ENCODE measurements around the gene LMBR1L.

LMBR1L gene

GRCh38 chr12:49133014-49133413 lies 22.4 kb upstream of the LMBR1L start:
- TF ChIP-seq CEBPB (IDR thresholded peaks at IDR 0.05) (no peak), YY1 (IDR thresholded peaks at IDR 0.05; ENCODE audit: low read depth) (no peak), ZBTB7A (IDR thresholded peaks at IDR 0.05; ENCODE audit: low read depth) (no peak), EP300 (IDR thresholded peaks at IDR 0.05; ENCODE audit: borderline replicate concordance) (no peak), FOXM1 (IDR thresholded peaks at IDR 0.05; ENCODE audit: borderline replicate concordance, low read depth) (no peak), CREB1 (IDR thresholded peaks at IDR 0.05; ENCODE audit: low read depth) (no peak), MAX (IDR thresholded peaks at IDR 0.05) (no peak), EGR1 (IDR thresholded peaks at IDR 0.05) (no peak)

GRCh38 chr12:49131894-49132461 lies 21.3 kb upstream of the LMBR1L start:
- TF ChIP-seq CREB1 (IDR thresholded peaks at IDR 0.05; ENCODE audit: low read depth) (no peak), TAF1 (IDR thresholded peaks at IDR 0.05; ENCODE audit: low read depth) (no peak), USF1 (IDR thresholded peaks at IDR 0.05) (no peak), CEBPB (IDR thresholded peaks at IDR 0.05) (no peak), TCF12 (IDR thresholded peaks at IDR 0.05; ENCODE audit: low read depth) (no peak), MAX (IDR thresholded peaks at IDR 0.05) (no peak), TEAD4 (IDR thresholded peaks at IDR 0.05) (no peak), NFIC (IDR thresholded peaks at IDR 0.05) (no peak), EGR1 (IDR thresholded peaks at IDR 0.05) (no peak), RAD21 (IDR thresholded peaks at IDR 0.05; ENCODE audit: low read depth) (no peak), YY1 (IDR thresholded peaks at IDR 0.05; ENCODE audit: low read depth) (no peak), ZBTB7A (IDR thresholded peaks at IDR 0.05; ENCODE audit: low read depth) (no peak), EP300 (IDR thresholded peaks at IDR 0.05; ENCODE audit: borderline replicate concordance) (no peak), FOXM1 (IDR thresholded peaks at IDR 0.05; ENCODE audit: borderline replicate concordance, low read depth) (no peak)

GRCh38 chr12:49131051-49131893 lies 20.6 kb upstream of the LMBR1L start, which contains the start of gene TUBA1B:
Gene TUBA1B, minus strand, starts transcription at chr12:49131395. Its CDS starts 95 bp downstream, at chr12:49131300.
- TF ChIP-seq CEBPB (IDR thresholded peaks at IDR 0.05) (0 out of 2 replicates have a peak, but pooled peaks have one; percentile 28), MAX (IDR thresholded peaks at IDR 0.05) (peak; percentile 97), TCF12 (IDR thresholded peaks at IDR 0.05; ENCODE audit: low read depth) (no peak; the same call in 1 of the 2 replicates), NFIC (IDR thresholded peaks at IDR 0.05) (no peak), YY1 (IDR thresholded peaks at IDR 0.05; ENCODE audit: low read depth) (peak; percentile 82; the same call in 1 of the 2 replicates), RAD21 (IDR thresholded peaks at IDR 0.05; ENCODE audit: low read depth) (no peak), TAF1 (IDR thresholded peaks at IDR 0.05; ENCODE audit: low read depth) (peak; percentile 86), FOXM1 (IDR thresholded peaks at IDR 0.05; ENCODE audit: borderline replicate concordance, low read depth) (no peak), REST (IDR thresholded peaks at IDR 0.05; ENCODE audit: low read depth) (no peak; the same call in 1 of the 2 replicates), EP300 (IDR thresholded peaks at IDR 0.05; ENCODE audit: borderline replicate concordance) (no peak), EGR1 (IDR thresholded peaks at IDR 0.05) (no peak), ZBTB7A (IDR thresholded peaks at IDR 0.05; ENCODE audit: low read depth) (peak; percentile 45; the same call in 1 of the 2 replicates), TEAD4 (IDR thresholded peaks at IDR 0.05) (no peak), USF1 (IDR thresholded peaks at IDR 0.05) (peak; percentile 13; the same call in 1 of the 2 replicates)

GRCh38 chr12:49130151-49131050 lies 19.8 kb upstream of the LMBR1L start:
- TF ChIP-seq MAX (IDR thresholded peaks at IDR 0.05) (peak; percentile 92), TEAD4 (IDR thresholded peaks at IDR 0.05) (peak; percentile 25; the same call in 1 of the 2 replicates), CEBPB (IDR thresholded peaks at IDR 0.05) (no peak), FOXM1 (IDR thresholded peaks at IDR 0.05; ENCODE audit: borderline replicate concordance, low read depth) (peak; percentile 76), EGR1 (IDR thresholded peaks at IDR 0.05) (peak; percentile 96), NFIC (IDR thresholded peaks at IDR 0.05) (no peak), REST (IDR thresholded peaks at IDR 0.05; ENCODE audit: low read depth) (no peak), YY1 (IDR thresholded peaks at IDR 0.05; ENCODE audit: low read depth) (peak; percentile 79; the same call in 1 of the 2 replicates), TAF1 (IDR thresholded peaks at IDR 0.05; ENCODE audit: low read depth) (no peak; the same call in 1 of the 2 replicates), RAD21 (IDR thresholded peaks at IDR 0.05; ENCODE audit: low read depth) (peak; percentile 37; the same call in 1 of the 2 replicates), EP300 (IDR thresholded peaks at IDR 0.05; ENCODE audit: borderline replicate concordance) (no peak; the same call in 1 of the 2 replicates), TCF12 (IDR thresholded peaks at IDR 0.05; ENCODE audit: low read depth) (peak; percentile 67), CREB1 (IDR thresholded peaks at IDR 0.05; ENCODE audit: low read depth) (no peak), USF1 (IDR thresholded peaks at IDR 0.05) (peak; percentile 90), ZBTB7A (IDR thresholded peaks at IDR 0.05; ENCODE audit: low read depth) (no peak; the same call in 1 of the 2 replicates)

All from Ishikawa (cell line).